ENCODE measurements around the gene TDRD10.
A peak's percentile ranks its signal among the peaks of the same experiment; 100 is the strongest.

The TDRD10 gene

GRCh38 chr1:154497026-154497806, 4.8 kb upstream of the TDRD10 start:
- no peak overlapping the region for H2BK120ac ChIP-seq (ENCODE audit: insufficient read depth, low read length, poor library complexity)

GRCh38 chr1:154499446-154499845, 2.6 kb upstream of the TDRD10 start:
- Histone ChIP-seq H3K9me3 (ENCODE audit: insufficient read depth, low read depth, low read length) (peaks cover 12% of the 10 kb centered on the region), H3K27me3 (ENCODE audit: insufficient read depth, low read length) (peaks cover 42% of the 10 kb centered on the region), H3K36me3 (ENCODE audit: control insufficient read depth in 1 of 2, insufficient read depth in 2 of 2, low read length in 2 of 2) (no peaks in the 10 kb centered on the region), H3K18ac (ENCODE audit: low read length) (no peak overlapping the region), H4K91ac (ENCODE audit: low read depth, low read length) (no peak overlapping the region), H3K27ac (ENCODE audit: low read depth, low read length) (no peak overlapping the region), H3K9ac (ENCODE audit: low read length) (no peak overlapping the region), H2AK5ac (ENCODE audit: low read length) (no peak overlapping the region), H2AFZ (ENCODE audit: insufficient read depth, low read length, poor library complexity) (no peak overlapping the region), H2BK120ac (ENCODE audit: insufficient read depth, low read length, poor library complexity) (no peak overlapping the region), H3K14ac (ENCODE audit: low read length) (no peak overlapping the region), H3K4me3 (ENCODE audit: low read depth, low read length) (no peak overlapping the region), H2BK12ac (ENCODE audit: low read length) (no peak overlapping the region), H3K79me2 (ENCODE audit: control insufficient read depth, insufficient read depth, low read length, poor library complexity) (no peaks in the 10 kb centered on the region), H3K4ac (ENCODE audit: low read depth, low read length) (no peak overlapping the region), H4K12ac (ENCODE audit: low read depth, low read length) (no peak overlapping the region), H3K4me1 (ENCODE audit: control insufficient read depth in 1 of 2, insufficient read depth in 2 of 2, low read length in 2 of 2) (peaks cover 10 to 13% of the 10 kb centered on the region in 2 experiments), H3K4me2 (ENCODE audit: low read length) (no peak overlapping the region), H3K23ac (ENCODE audit: low read length) (no peak overlapping the region), H2BK5ac (ENCODE audit: low read depth, low read length, poor library complexity) (no peak overlapping the region), H3K79me1 (ENCODE audit: low read length) (no peaks in the 10 kb centered on the region), H4K8ac (ENCODE audit: low read depth, low read length) (no peak overlapping the region)
- WGBS (ENCODE audit: extremely low coverage, insufficient coverage, insufficient read length): no CpG with 5 or more reads among the region's 1 CpG
- peak in 1 of 2 donors; percentile 20 for DNase-seq

More at GRCh38 chr1:154497026-154497806, 4.8 kb upstream of the TDRD10 start:
- DNase-seq: no peak
- Histone ChIP-seq H3K9ac (ENCODE audit: low read length) (no peak overlapping the region), H2BK5ac (ENCODE audit: low read depth, low read length, poor library complexity) (no peak overlapping the region), H3K27me3 (ENCODE audit: insufficient read depth, low read length) (peaks cover 28% of the 10 kb centered on the region), H3K23ac (ENCODE audit: low read length) (no peak overlapping the region), H3K9me3 (ENCODE audit: insufficient read depth, low read depth, low read length) (peaks cover 6% of the 10 kb centered on the region), H3K36me3 (ENCODE audit: control insufficient read depth in 1 of 2, insufficient read depth in 2 of 2, low read length in 2 of 2) (no peaks in the 10 kb centered on the region), H4K12ac (ENCODE audit: low read depth, low read length) (no peak overlapping the region), H4K91ac (ENCODE audit: low read depth, low read length) (no peak overlapping the region), H2AK5ac (ENCODE audit: low read length) (no peak overlapping the region), H3K4ac (ENCODE audit: low read depth, low read length) (no peak overlapping the region), H3K4me1 (ENCODE audit: control insufficient read depth in 1 of 2, insufficient read depth in 2 of 2, low read length in 2 of 2) (peaks cover 9 to 10% of the 10 kb centered on the region in 2 experiments), H3K18ac (ENCODE audit: low read length) (no peak overlapping the region), H2BK12ac (ENCODE audit: low read length) (no peak overlapping the region), H3K79me1 (ENCODE audit: low read length) (no peaks in the 10 kb centered on the region), H3K79me2 (ENCODE audit: control insufficient read depth, insufficient read depth, low read length, poor library complexity) (no peaks in the 10 kb centered on the region), H3K14ac (ENCODE audit: low read length) (no peak overlapping the region), H3K27ac (ENCODE audit: low read depth, low read length) (no peak overlapping the region), H3K4me3 (ENCODE audit: low read depth, low read length) (no peak overlapping the region), H2AFZ (ENCODE audit: insufficient read depth, low read length, poor library complexity) (no peak overlapping the region), H3K4me2 (ENCODE audit: low read length) (no peak overlapping the region), H4K8ac (ENCODE audit: low read depth, low read length) (no peak overlapping the region)
- no CpG with 5 or more reads among the region's 5 CpGs for WGBS (ENCODE audit: extremely low coverage, insufficient coverage, insufficient read length)

- Histone ChIP-seq H3K4ac (ENCODE audit: low read depth, low read length) (no peak overlapping the region), H3K79me2 (ENCODE audit: control insufficient read depth, insufficient read depth, low read length, poor library complexity) (no peaks in the 10 kb centered on the region), H3K79me1 (ENCODE audit: low read length) (no peaks in the 10 kb centered on the region), H4K8ac (ENCODE audit: low read depth, low read length) (no peak overlapping the region), H2BK5ac (ENCODE audit: low read depth, low read length, poor library complexity) (no peak overlapping the region), H2BK120ac (ENCODE audit: insufficient read depth, low read length, poor library complexity) (no peak overlapping the region), H3K4me2 (ENCODE audit: low read length) (no peak overlapping the region), H3K18ac (ENCODE audit: low read length) (no peak overlapping the region), H3K4me1 (ENCODE audit: control insufficient read depth in 1 of 2, insufficient read depth in 2 of 2, low read length in 2 of 2) (peaks cover 10 to 13% of the 10 kb centered on the region in 2 experiments), H3K9me3 (ENCODE audit: insufficient read depth, low read depth, low read length) (peaks cover 12% of the 10 kb centered on the region), H2BK12ac (ENCODE audit: low read length) (no peak overlapping the region), H3K23ac (ENCODE audit: low read length) (no peak overlapping the region), H2AK5ac (ENCODE audit: low read length) (no peak overlapping the region), H4K12ac (ENCODE audit: low read depth, low read length) (no peak overlapping the region), H3K14ac (ENCODE audit: low read length) (no peak overlapping the region), H3K27ac (ENCODE audit: low read depth, low read length) (no peak overlapping the region), H3K9ac (ENCODE audit: low read length) (no peak overlapping the region), H4K91ac (ENCODE audit: low read depth, low read length) (no peak overlapping the region), H3K4me3 (ENCODE audit: low read depth, low read length) (no peak overlapping the region), H2AFZ (ENCODE audit: insufficient read depth, low read length, poor library complexity) (no peak overlapping the region), H3K27me3 (ENCODE audit: insufficient read depth, low read length) (peaks cover 46% of the 10 kb centered on the region), H3K36me3 (ENCODE audit: control insufficient read depth in 1 of 2, insufficient read depth in 2 of 2, low read length in 2 of 2) (no peaks in the 10 kb centered on the region)
- no CpG with 5 or more reads among the region's 8 CpGs for WGBS (ENCODE audit: extremely low coverage, insufficient coverage, insufficient read length)
- DNase-seq: no peak
Measured at GRCh38 chr1:154500533-154500932, 1.5 kb upstream of the TDRD10 start.

DNA sequence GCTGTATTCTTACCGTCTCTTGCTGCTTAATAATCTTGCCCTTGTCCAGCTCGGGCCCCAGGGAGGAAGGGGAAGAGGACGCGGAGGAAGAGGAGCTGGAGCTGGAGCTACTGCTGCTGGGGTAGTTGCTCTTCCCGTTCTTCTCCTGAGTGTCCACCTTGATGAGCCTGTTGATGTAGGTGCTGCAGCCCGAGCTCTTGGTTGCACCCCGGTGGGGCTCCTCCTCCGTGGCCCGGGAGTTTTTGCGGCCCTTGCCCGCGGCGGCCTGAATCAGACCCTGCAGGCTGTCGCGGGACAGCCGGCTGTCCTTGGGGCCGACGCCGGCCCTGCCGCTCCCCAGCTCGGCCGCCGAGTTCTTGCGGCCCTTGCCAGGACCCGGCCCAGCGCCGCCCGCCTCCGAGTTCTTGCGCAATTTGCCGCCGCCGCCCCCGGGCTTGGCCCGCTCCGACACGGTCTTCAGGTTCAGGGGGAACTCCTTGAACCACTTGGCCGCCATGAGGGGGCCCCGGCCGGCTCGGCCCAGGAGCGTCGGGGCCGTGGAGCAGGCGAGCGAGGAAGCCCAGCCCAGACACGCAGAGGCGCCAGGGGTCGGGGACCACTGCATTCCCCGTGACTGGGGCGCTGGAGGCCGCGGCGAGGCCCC, 475 bp upstream of the TDRD10 start:
- Histone ChIP-seq H3K27me3 (ENCODE audit: insufficient read depth, low read length) (peaks cover 46% of the 10 kb centered on the region), H3K4me3 (ENCODE audit: low read depth, low read length) (peak overlapping the region; percentile 15), H3K79me1 (ENCODE audit: low read length) (no peaks in the 10 kb centered on the region), H2BK5ac (ENCODE audit: low read depth, low read length, poor library complexity) (no peak overlapping the region), H3K9me3 (ENCODE audit: insufficient read depth, low read depth, low read length) (peaks cover 12% of the 10 kb centered on the region), H3K36me3 (ENCODE audit: control insufficient read depth in 1 of 2, insufficient read depth in 2 of 2, low read length in 2 of 2) (no peaks in the 10 kb centered on the region), H2BK12ac (ENCODE audit: low read length) (no peak overlapping the region), H3K18ac (ENCODE audit: low read length) (no peak overlapping the region), H3K23ac (ENCODE audit: low read length) (no peak overlapping the region), H2AK5ac (ENCODE audit: low read length) (no peak overlapping the region), H3K79me2 (ENCODE audit: control insufficient read depth, insufficient read depth, low read length, poor library complexity) (no peaks in the 10 kb centered on the region), H3K14ac (ENCODE audit: low read length) (no peak overlapping the region), H3K4me1 (ENCODE audit: control insufficient read depth in 1 of 2, insufficient read depth in 2 of 2, low read length in 2 of 2) (peaks cover 10 to 13% of the 10 kb centered on the region in 2 experiments), H3K27ac (ENCODE audit: low read depth, low read length) (no peak overlapping the region), H4K8ac (ENCODE audit: low read depth, low read length) (no peak overlapping the region), H4K12ac (ENCODE audit: low read depth, low read length) (no peak overlapping the region), H2AFZ (ENCODE audit: insufficient read depth, low read length, poor library complexity) (peak overlapping the region; percentile 35), H3K4ac (ENCODE audit: low read depth, low read length) (no peak overlapping the region), H4K91ac (ENCODE audit: low read depth, low read length) (no peak overlapping the region), H3K9ac (ENCODE audit: low read length) (no peak overlapping the region), H2BK120ac (ENCODE audit: insufficient read depth, low read length, poor library complexity) (no peak overlapping the region), H3K4me2 (ENCODE audit: low read length) (peak overlapping the region; percentile 50)
- peak in 1 of 2 donors; percentile 27 for DNase-seq
- WGBS (ENCODE audit: extremely low coverage, insufficient coverage, insufficient read length): no CpG with 5 or more reads among the region's 54 CpGs

Data from trophoblast cell (in vitro differentiated cells and primary cell).